ENCODE results near the gene COX7A2. TPM values are rescaled to one million over a fixed set of nuclear protein-coding genes. Genes with fewer than 3 reads are reported as not detected.

COX7A2 gene
- total RNA-seq, 3 donors from 2014 or later (not counting 1 experiment from before 2014, with no cell fraction given): 161 to 215 (median 166) TPM

GRCh38 chr6:75222261-75222660, 21.3 kb downstream of the COX7A2 start:
- DNase-seq: no peak
- H3K4me1 Mint-ChIP-seq: no peaks in the 10 kb centered on the region

GRCh38 chr6:75221116-75221515, 22.5 kb downstream of the COX7A2 start:
- Mint-ChIP-seq H3K4me1 (no peaks in the 10 kb centered on the region), H3K27ac (no peak overlapping the region), H3K27me3 (ENCODE audit: low read depth in 2 of 2) (peaks cover 19 to 76% of the 10 kb centered on the region in 2 donors), H3K9me3 (no peaks in the 10 kb centered on the region), H3K36me3 (no peaks in the 10 kb centered on the region), H3K4me3 (no peak overlapping the region)
- Histone ChIP-seq H3K4me3 (ENCODE audit: low read length) (no peak overlapping the region), H3K27me3 (ENCODE audit: control insufficient read depth, insufficient read depth, low read length) (no peaks in the 10 kb centered on the region), H3K9me3 (ENCODE audit: control insufficient read depth, insufficient read depth, low read length) (no peaks in the 10 kb centered on the region), H3K27ac (ENCODE audit: low read length) (no peak overlapping the region), H3K4me1 (ENCODE audit: control insufficient read depth, insufficient read depth, low read length) (no peaks in the 10 kb centered on the region), H3K36me3 (ENCODE audit: control insufficient read depth, insufficient read depth, low read length) (no peaks in the 10 kb centered on the region)
- intact Hi-C loops (cut with micrococcal nuclease): no loop called here
- WGBS (ENCODE audit: insufficient coverage): 78% methylated on average over 2 of the region's 4 CpGs
- DNase-seq (no peak), ATAC-seq (no peak)
- TF ChIP-seq CTCF (IDR thresholded peaks at IDR 0.05): no peak

More at GRCh38 chr6:75222261-75222660, 21.3 kb downstream of the COX7A2 start:
- TF ChIP-seq CTCF (IDR thresholded peaks at IDR 0.05): no peak
- no peaks in the 10 kb centered on the region for H3K36me3 Mint-ChIP-seq
- Histone ChIP-seq H3K27me3 (ENCODE audit: control insufficient read depth, insufficient read depth, low read length) (no peaks in the 10 kb centered on the region), H3K9me3 (ENCODE audit: control insufficient read depth, insufficient read depth, low read length) (no peaks in the 10 kb centered on the region), H3K27ac (ENCODE audit: low read length) (no peak overlapping the region), H3K4me1 (ENCODE audit: control insufficient read depth, insufficient read depth, low read length) (no peaks in the 10 kb centered on the region), H3K36me3 (ENCODE audit: control insufficient read depth, insufficient read depth, low read length) (no peaks in the 10 kb centered on the region), H3K4me3 (ENCODE audit: low read length) (no peak overlapping the region)
- H3K4me3 Mint-ChIP-seq: no peak overlapping the region
- no peaks in the 10 kb centered on the region for H3K9me3 Mint-ChIP-seq
- no peak overlapping the region for H3K27ac Mint-ChIP-seq
- intact Hi-C loops (cut with micrococcal nuclease): no loop called here
- H3K27me3 Mint-ChIP-seq (ENCODE audit: low read depth in 2 of 2): peaks cover 21 to 70% of the 10 kb centered on the region in 2 donors
- no peak for ATAC-seq

- 94% methylated on average over 1 of the region's 1 CpG for WGBS (ENCODE audit: insufficient coverage)
Observed at GRCh38 chr6:75220357-75220756, 23.2 kb downstream of the COX7A2 start.

More at GRCh38 chr6:75220357-75220756, 23.2 kb downstream of the COX7A2 start:
- Mint-ChIP-seq H3K36me3 (no peaks in the 10 kb centered on the region), H3K27me3 (ENCODE audit: low read depth in 2 of 2) (peaks cover 17 to 76% of the 10 kb centered on the region in 2 donors), H3K4me3 (no peak overlapping the region), H3K4me1 (no peaks in the 10 kb centered on the region), H3K9me3 (no peaks in the 10 kb centered on the region), H3K27ac (no peak overlapping the region)
- DNase-seq: no peak
- no peak overlapping the region for H3K27ac ChIP-seq (ENCODE audit: low read length)
- intact Hi-C loops (cut with micrococcal nuclease): no loop called here
- H3K4me1 ChIP-seq (ENCODE audit: control insufficient read depth, insufficient read depth, low read length): no peaks in the 10 kb centered on the region
- H3K4me3 ChIP-seq (ENCODE audit: low read length): no peak overlapping the region
- no peaks in the 10 kb centered on the region for H3K9me3 ChIP-seq (ENCODE audit: control insufficient read depth, insufficient read depth, low read length)
- H3K27me3 ChIP-seq (ENCODE audit: control insufficient read depth, insufficient read depth, low read length): no peaks in the 10 kb centered on the region
- ATAC-seq: no peak
- no peak for TF ChIP-seq CTCF (IDR thresholded peaks at IDR 0.05)
- no peaks in the 10 kb centered on the region for H3K36me3 ChIP-seq (ENCODE audit: control insufficient read depth, insufficient read depth, low read length)

Measured in natural killer cell (primary cell).